AG04450 (cell line): ENCODE data around the gene C10orf90. TPM values are rescaled to one million over a fixed set of nuclear protein-coding genes. Genes with fewer than 3 reads are reported as not detected.

Experiments used
- CTCF ChIA-PET: fragments of 300-600, 350-600 bp; formaldehyde crosslinking; extraction: SDS; loops from one replicate; lab custom pipeline; 2022; ENCODE audit warnings: antibody characterized with exemption, inconsistent platforms; lab: Charles Lee
- POLR2A ChIA-PET: fragments of 350-600 bp; formaldehyde crosslinking; extraction: SDS; loops from one replicate; lab custom pipeline; 2021; ENCODE audit warnings: antibody characterized with exemption, inconsistent platforms; lab: Yijun Ruan, JAX
- DNase-seq: peaks from one replicate; pipeline ENCODE4 v3.0.0-alpha.2; 2011; ENCODE audit warnings: low read depth, low spot score
- H3K27ac ChIP-seq: one replicate; pipeline ENCODE4 v1.5.1; 2012; ENCODE audit warnings: low read depth, low read length, control low read depth
- H3K27me3 ChIP-seq: one replicate; pipeline ENCODE4 v1.6.0; 2012; ENCODE audit warnings: low read length; ENCODE audit not compliant: control insufficient read depth, insufficient read depth
- H3K4me3 ChIP-seq: 2 replicates; pipeline ENCODE4 v1.5.1; 2011; ENCODE audit warnings: mild to moderate bottlenecking, low read depth, low read length, control low read depth
- H3K9me3 ChIP-seq: 2 replicates; pipeline ENCODE4 v1.5.1; 2012; ENCODE audit warnings: low read length; ENCODE audit not compliant: control insufficient read depth, insufficient read depth
- CTCF ChIP-seq: IDR thresholded peaks from 2 replicates; pipeline ENCODE4 v1.5.1; 2011; ENCODE audit warnings: low read depth, low read length, control low read depth, inconsistent platforms
- polyA plus RNA-seq: library from polyadenylated mRNA; depleted of rRNA; stranded (reverse); fragments of >200 nt; gene quantifications from 2 replicates; pipeline ENCODE4 v1.2.3, GENCODE V29; 2011

Gene C10orf90
- polyA plus RNA-seq, 1 experiment: 0.10 TPM

- no peak overlapping the region for H3K4me3 ChIP-seq
- ChIA-PET CTCF (no interaction called here), POLR2A (no interaction called here)
- H3K27me3 ChIP-seq: peaks cover 19% of the 10 kb centered on the region
- no peak overlapping the region for H3K27ac ChIP-seq
- no peak for TF ChIP-seq CTCF
- DNase-seq: no peak
- H3K9me3 ChIP-seq: no peaks in the 10 kb centered on the region
Observed at GRCh38 chr10:126523071-126523470, 147.4 kb downstream of the C10orf90 start.

- H3K27ac ChIP-seq: no peak overlapping the region
- ChIA-PET POLR2A (no interaction called here), CTCF (no interaction called here)
- no peak overlapping the region for H3K4me3 ChIP-seq
- H3K27me3 ChIP-seq: peaks cover 19% of the 10 kb centered on the region
- DNase-seq: no peak
- no peaks in the 10 kb centered on the region for H3K9me3 ChIP-seq
- TF ChIP-seq CTCF: no peak
Observed at GRCh38 chr10:126521399-126521798, 149.1 kb downstream of the C10orf90 start.

- Histone ChIP-seq H3K27me3 (peaks cover 15% of the 10 kb centered on the region), H3K27ac (no peak overlapping the region), H3K9me3 (no peaks in the 10 kb centered on the region), H3K4me3 (no peak overlapping the region)
- POLR2A ChIA-PET: no interaction called here
- TF ChIP-seq CTCF: no peak
- no peak for DNase-seq
- CTCF ChIA-PET: no interaction called here
Observed at GRCh38 chr10:126520751-126521317, 149.7 kb downstream of the C10orf90 start.

- H3K9me3 ChIP-seq: no peaks in the 10 kb centered on the region
- no peak for DNase-seq
- CTCF ChIA-PET: no interaction called here
- no peak overlapping the region for H3K4me3 ChIP-seq
- POLR2A ChIA-PET: no interaction called here
- peaks cover 11% of the 10 kb centered on the region for H3K27me3 ChIP-seq
- TF ChIP-seq CTCF: no peak
- H3K27ac ChIP-seq: no peak overlapping the region
Observed at GRCh38 chr10:126519992-126520391, 150.5 kb downstream of the C10orf90 start.

- no peak overlapping the region for H3K27ac ChIP-seq
- H3K4me3 ChIP-seq: no peak overlapping the region
- no peaks in the 10 kb centered on the region for H3K9me3 ChIP-seq
- DNase-seq: no peak
- POLR2A ChIA-PET: no interaction called here
- CTCF ChIA-PET: interaction anchor here (2.3 kb wide), 1 partner anchor 15 kb away, joined by 7 read pairs; no protein-coding TSS in a partner anchor
- H3K27me3 ChIP-seq: peaks cover 6% of the 10 kb centered on the region
- no peak for TF ChIP-seq CTCF
Observed at GRCh38 chr10:126519185-126519584, 151.3 kb downstream of the C10orf90 start.
